ENCODE results near the gene DOK4.

DNA sequence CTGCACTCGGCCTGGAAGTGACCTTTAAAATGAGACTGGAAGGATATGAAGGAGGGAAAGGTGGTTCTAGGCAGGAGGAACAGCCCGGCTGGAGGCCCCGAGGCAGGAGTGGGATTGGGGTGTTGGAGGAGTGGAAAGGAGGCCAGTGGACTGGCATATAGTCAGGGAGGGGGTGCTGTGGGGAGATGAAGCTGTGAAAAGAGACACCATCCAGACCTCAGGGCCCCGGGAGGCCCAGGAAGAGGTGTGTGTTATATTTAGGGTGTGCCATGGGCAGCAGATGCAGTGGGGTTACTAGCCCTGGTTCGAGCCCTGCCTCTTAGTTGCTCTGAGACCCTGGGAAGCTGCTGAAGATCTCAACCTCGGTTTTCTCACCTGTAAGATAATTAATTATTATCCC is 18.9 kb upstream of the DOK4 start:
- TF ChIP-seq, protein P1, sequence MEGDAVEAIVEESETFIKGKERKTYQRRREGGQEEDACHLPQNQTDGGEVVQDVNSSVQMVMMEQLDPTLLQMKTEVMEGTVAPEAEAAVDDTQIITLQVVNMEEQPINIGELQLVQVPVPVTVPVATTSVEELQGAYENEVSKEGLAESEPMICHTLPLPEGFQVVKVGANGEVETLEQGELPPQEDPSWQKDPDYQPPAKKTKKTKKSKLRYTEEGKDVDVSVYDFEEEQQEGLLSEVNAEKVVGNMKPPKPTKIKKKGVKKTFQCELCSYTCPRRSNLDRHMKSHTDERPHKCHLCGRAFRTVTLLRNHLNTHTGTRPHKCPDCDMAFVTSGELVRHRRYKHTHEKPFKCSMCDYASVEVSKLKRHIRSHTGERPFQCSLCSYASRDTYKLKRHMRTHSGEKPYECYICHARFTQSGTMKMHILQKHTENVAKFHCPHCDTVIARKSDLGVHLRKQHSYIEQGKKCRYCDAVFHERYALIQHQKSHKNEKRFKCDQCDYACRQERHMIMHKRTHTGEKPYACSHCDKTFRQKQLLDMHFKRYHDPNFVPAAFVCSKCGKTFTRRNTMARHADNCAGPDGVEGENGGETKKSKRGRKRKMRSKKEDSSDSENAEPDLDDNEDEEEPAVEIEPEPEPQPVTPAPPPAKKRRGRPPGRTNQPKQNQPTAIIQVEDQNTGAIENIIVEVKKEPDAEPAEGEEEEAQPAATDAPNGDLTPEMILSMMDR (IDR thresholded peaks at IDR 0.05; ENCODE audit: extremely low read depth in 1 of 2, insufficient read depth in 1 of 2, low read depth in 1 of 2, low read length in 2 of 2), result no peak
- TF ChIP-seq POLR2A (IDR thresholded peaks at IDR 0.05; ENCODE audit: low read depth, low read length), result no peak
- TF ChIP-seq GATA2 (IDR thresholded peaks at IDR 0.05; ENCODE audit: insufficient read depth, insufficient read length, low read depth, low read length), result no peak
- no peak for TF ChIP-seq EZH2 (IDR thresholded peaks at IDR 0.05; ENCODE audit: borderline replicate concordance, low read depth, low read length, severe bottlenecking)

Measured in endothelial cell of umbilical vein (primary cell).